HG02981 (cell line): ENCODE results near the gene ENTPD2.

Experiments
- ATAC-seq: cut with Tn5 transposase; IDR thresholded peaks from one replicate; pipeline ENCODE4 v1.9.1; 2021; ENCODE audit warnings: mild to moderate bottlenecking, moderate library complexity; ENCODE audit not compliant: unreplicated experiment

ENTPD2 gene

DNA sequence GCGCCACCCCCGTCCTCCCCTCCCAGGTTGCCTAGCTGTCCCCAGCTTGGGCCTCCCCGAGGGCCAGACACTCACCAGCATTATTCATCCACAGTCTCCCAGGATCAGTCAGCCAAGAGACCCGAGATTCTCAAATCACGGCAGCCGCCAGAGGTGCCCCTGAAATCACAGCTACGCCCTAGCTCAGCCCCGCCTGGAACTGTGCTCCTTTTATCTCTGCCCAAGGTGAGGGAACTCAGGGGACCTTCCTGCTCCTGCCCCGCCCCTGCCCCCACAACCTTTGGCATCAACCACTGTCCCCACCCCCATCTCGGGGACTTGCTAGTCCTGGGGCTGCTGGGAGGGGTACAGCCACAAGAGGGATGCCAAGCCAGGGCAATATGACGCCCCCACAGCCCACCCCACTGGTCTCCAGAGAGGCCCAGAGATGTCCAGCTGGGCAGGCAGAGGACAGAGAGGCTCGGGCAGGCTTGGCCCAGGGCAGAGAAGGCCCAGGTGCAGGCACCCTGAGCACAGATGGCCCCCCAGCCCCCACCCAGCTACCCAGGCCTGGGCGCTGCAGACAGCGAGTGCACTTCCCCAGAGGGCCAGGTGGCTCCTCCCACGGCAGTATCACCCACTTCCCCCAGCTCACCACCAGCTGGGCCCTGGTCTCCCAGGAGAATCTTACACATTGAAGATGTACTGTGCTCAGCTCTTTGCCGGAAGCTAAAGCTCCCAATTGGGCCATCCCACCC lies 21.8 kb downstream of the ENTPD2 start, which contains the start of gene FUT7:
Gene FUT7, minus strand, starts transcription at position 185 of the 737 bp plus-strand sequence. Its CDS starts 97 bp downstream, at position 88.
- no peak for ATAC-seq

GRCh38 chr9:137030538-137031527 lies 23.0 kb downstream of the ENTPD2 start:
- ATAC-seq = no peak

GRCh38 chr9:137030006-137030405 lies 23.9 kb downstream of the ENTPD2 start:
- ATAC-seq = no peak

GRCh38 chr9:137029058-137029936 lies 24.6 kb downstream of the ENTPD2 start:
- ATAC-seq = peak; percentile 37

DNA sequence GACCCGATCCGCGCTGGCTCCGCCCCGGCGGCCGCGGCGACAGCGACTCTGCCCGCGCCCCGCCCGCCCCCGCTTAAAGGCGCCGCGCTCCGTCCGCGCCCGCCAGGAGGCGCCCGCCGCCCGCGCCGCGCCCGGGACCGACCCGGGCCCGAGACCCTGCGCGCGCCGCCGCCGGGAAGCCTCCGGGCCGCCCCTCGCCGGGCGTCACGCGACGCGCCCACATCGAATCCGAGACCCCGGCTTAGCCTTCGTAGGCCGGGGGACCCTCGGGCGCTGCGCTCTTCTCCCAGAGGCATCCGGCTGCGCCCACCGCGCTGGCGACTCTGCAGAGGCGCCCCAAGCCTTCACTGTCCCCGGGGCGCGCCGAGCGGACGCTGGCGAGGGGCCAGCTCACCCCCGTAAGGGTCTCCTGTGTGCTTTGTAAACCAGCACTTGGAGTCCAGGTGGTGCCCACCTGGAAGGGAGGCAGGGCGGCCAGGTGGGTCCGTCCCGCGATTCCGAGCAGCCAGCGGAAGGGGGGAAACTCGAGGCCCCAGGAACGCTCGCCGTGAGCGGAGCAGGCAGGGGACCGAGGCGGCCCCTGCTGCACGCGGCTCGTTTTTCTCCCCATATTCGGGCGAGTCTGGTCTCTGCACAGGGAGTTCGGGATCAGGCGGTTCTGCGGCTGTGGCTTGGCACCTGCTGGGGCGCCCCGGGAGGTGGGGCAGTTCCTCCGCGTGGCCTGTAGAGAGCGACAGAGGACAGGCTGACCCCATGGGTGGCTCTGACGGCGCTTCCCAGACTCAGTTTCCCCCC lies 25.4 kb downstream of the ENTPD2 start:
- ATAC-seq = no peak

DNA sequence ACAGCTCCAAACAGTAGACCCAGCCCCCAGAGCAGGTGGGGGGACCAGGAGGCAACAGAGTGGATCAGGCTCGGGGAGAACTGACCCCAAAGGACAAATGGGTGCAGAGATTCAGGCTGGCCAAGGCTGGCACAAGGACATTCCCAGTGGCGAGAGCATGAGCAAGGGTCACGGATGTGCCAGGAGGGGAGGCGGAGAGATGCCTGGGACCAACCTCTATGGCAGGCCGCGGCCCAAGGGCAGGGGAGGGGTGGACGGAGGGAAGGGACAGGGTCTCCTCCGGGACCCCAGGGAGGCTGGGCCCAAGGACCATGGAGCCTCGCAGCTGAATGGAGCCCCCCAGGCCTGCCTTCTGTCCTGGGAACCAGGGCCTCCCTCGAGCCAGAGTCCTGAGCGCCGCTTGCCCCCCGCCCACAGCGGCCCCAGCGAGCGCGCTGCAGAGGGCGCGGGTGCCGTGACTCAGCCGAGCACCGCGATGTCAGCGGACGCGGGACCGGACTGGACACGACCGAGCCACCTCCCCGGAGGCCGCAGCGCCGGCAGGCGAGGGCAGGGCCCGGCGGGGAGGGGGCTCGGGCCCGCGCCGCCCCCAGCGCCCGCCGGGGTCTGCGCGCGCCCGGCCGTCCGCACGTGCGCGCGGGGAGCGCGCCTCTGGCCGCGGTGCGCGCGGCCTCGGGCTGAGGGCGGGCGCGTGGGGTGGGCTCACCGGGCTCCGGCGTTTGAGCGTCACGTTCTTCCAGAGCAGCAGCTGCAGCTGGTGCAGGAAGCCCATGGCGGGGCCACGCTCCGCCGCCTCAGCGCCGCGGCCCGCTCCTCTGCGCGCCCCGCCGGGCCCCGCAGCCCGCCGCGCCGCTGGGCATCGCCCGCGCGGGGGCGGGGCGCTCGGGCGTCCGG lies 26.2 kb downstream of the ENTPD2 start, which contains the start of gene ABCA2:
Gene ABCA2, minus strand, starts transcription at position 869 of the 894 bp plus-strand sequence. Its CDS starts 97 bp downstream, at position 772.
- no peak for ATAC-seq

DNA sequence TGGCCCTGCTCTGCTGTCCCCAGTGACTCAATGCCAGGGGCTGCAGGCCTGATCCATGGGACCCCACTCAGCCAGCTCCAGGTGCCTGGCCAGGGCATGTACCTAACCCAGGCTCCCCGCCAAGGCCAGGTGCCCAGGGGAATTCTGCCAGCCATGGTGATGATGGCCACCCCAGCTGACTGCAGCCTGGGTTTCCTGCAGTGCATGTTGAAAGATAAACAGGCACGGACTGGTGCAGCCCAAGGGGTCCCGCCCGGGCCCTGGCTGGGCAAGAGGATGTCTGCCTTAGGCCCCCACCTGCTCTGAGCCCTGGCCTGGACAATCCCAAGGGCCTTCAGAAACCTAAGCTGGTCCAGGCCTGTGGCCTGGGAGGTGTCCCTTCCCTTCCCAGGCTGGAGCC lies 27.0 kb downstream of the ENTPD2 start:
- ATAC-seq = no peak

- ATAC-seq = no peak
These were observed 27.5 kb downstream of the ENTPD2 start for GRCh38 chr9:137026384-137026783.

DNA sequence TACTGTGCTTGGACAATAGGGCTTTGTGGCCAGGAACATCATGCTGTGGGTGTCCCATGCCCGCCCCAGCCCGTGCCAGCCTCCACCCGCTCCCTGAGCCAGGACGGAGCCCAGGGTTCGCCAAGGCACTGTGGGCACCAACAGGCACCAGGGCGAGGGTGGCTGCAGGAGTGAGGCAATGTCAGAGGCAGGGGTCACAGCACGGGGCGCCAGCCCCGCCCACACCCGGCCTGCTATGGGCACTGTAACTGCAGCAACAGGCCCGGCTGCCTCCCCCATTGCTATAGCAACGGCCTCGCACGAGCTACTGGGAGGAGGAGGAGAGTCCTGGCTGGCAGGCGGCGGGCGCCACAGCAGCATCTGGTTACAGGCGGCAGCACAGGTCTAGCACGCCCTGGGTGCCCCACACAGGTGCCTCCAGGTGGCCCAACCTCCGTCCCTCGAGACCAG lies 28.3 kb downstream of the ENTPD2 start:
- ATAC-seq = no peak

- no peak for ATAC-seq
These were observed 30.3 kb downstream of the ENTPD2 start for GRCh38 chr9:137023583-137023991.

GRCh38 chr9:137023157-137023556 lies 30.7 kb downstream of the ENTPD2 start:
- no peak for ATAC-seq

DNA sequence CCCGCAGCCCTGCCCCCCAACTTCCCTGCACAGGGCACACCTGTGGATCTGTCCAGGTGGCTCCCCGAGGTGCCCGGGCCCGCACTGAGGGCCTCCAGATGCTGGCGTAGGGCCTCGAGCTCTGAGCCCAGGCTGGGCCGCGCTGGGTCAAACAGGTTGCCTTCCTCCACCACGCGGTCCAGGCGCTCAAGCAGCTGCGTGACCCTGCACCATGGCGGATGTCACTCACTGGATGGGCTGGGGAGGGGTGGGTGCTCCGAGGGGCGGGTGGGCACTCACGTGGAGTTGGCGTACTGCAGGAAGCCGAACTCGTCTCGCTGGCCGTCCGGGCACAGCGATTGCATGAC lies 31.2 kb downstream of the ENTPD2 start:
- ATAC-seq = no peak

GRCh38 chr9:137021979-137022661 lies 31.7 kb downstream of the ENTPD2 start:
- ATAC-seq = no peak

GRCh38 chr9:137021568-137021978 lies 32.3 kb downstream of the ENTPD2 start:
- ATAC-seq = no peak

DNA sequence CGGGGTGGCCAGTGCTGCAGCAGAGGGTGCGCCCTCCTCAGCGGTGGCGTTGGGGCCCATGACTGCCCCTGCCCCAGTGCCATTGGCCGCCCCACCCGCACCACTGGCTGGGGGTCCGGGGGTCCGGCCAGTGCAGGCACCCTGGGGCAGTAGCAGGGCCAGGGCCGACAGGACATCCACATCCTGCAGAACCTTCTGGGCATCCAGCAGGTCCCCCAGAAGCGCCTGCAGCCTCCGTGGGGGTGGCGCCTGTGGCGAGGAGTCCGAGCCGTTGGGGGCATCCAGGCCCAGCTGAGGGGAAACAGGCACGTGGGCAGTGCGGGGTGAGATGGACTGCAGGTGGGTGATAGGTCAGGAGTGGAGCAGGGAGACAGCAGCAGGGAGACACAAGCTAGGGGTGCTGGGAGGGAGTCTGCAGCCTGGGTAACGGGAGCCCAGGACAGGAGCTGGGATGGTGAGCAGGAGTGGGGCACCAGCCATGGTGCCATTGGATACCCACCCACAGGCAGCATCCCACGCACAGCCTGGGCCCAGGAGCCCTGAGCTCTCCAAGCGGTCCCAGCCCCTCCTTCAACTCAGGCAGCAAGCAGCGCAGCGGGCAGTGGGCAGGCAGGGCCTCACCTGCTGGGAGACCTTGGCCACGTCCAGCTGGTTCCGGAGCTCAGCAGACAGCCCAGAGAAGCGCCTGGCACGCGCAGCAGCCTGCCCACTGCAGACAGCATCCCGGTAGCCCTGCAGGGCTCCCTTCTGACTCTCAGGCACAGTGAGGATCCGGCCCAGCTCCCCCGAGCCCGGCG lies 32.9 kb downstream of the ENTPD2 start:
- no peak for ATAC-seq

- no peak for ATAC-seq
These were observed 33.8 kb downstream of the ENTPD2 start for GRCh38 chr9:137019891-137020683.
